K562 (cell line): ENCODE data around the gene UNC5B.

ENCODE experiments used
- CTCF ChIP-seq, 3 experiments: IDR thresholded peaks in 2 of 3; conservative IDR thresholded peaks in 1 of 3; 2 replicates each; pipeline ENCODE4 v1.5.1; 2011 to 2012; ENCODE audit warnings: low read length in 3 of 3, mild to moderate bottlenecking in 3 of 3, control low read depth in 2 of 3, improper control_type of control experiment in 1 of 3, inconsistent platforms in 1 of 3, low read depth in 1 of 3, mixed read lengths in 1 of 3, moderate library complexity in 1 of 3; ENCODE audit not compliant: insufficient read depth in 2 of 3
- DDX20 ChIP-seq: fragments of 450-650 bp; IDR thresholded peaks from 2 replicates; pipeline ENCODE4 v1.6.1; 2016; ENCODE audit warnings: missing genetic modification characterization, low read depth, mild to moderate bottlenecking, missing compliant biosample characterization, moderate library complexity
- DNMT1 ChIP-seq: fragments of 450-650 bp; IDR thresholded peaks from 2 replicates; pipeline ENCODE4 v1.6.1; 2016; ENCODE audit warnings: antibody characterized with exemption, mild to moderate bottlenecking
- EZH2 ChIP-seq: IDR thresholded peaks from 2 replicates; pipeline ENCODE4 v1.6.1; 2012; ENCODE audit warnings: low read depth, mild to moderate bottlenecking, inconsistent platforms, low read length, borderline replicate concordance
- NELFE ChIP-seq: IDR thresholded peaks from 2 replicates; pipeline ENCODE4 v1.6.1; 2011; ENCODE audit warnings: mild to moderate bottlenecking; ENCODE audit not compliant: insufficient read depth, insufficient read length
- RFX1 ChIP-seq: fragments of 450-650 bp; IDR thresholded peaks from 2 replicates; pipeline ENCODE4 v1.6.1; 2016; ENCODE audit warnings: mild to moderate bottlenecking, moderate library complexity
- SETDB1 ChIP-seq: IDR thresholded peaks from one replicate; pipeline ENCODE4 v1.6.1; 2012; ENCODE audit warnings: low read length, control low read depth, inconsistent platforms
- SMARCA5 ChIP-seq: fragments of 450-650 bp; IDR thresholded peaks from 2 replicates; pipeline ENCODE4 v1.6.1; 2016
- TEAD4 ChIP-seq, 2 experiments: sonication (generic) in 1 of 2; formaldehyde crosslinking in 1 of 2; IDR thresholded peaks; 2 replicates each; pipeline versions ENCODE4 v1.6.1 to v1.8.0; 2012 to 2022; ENCODE audit warnings: borderline replicate concordance in 1 of 2, inconsistent platforms in 1 of 2, low read length in 1 of 2, mild to moderate bottlenecking in 1 of 2, missing genetic modification reagents in 1 of 2
- ZNF253 ChIP-seq: fragments of 250-450 bp; sonication (Bioruptor Pico); conservative IDR thresholded peaks from 2 replicates; pipeline ENCODE4 v1.6.1; 2021; ENCODE audit warnings: mild to moderate bottlenecking

DNA sequence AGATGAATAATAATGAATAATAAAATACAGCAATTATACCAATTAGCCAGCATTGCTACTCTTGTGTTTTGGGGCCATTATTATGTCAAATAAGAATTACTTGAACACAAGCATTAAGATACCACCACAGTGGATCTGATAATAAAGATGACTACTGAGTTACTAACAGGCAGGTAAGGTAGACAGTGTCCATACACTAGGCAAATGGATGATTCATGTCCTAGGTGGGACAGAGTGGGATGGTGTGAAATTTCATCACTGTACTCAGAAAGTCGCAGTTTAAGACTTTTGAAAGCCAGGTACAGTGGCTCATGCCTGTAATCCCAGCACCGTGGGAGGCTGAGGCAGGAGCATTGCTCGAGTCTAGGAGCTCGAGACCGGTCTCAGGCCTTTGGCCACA, 8.7 kb upstream of the UNC5B start:
- TF ChIP-seq ZNF253 (CRISPR knock-in tag) (no peak), CTCF (IDR thresholded peaks at IDR 0.05 in 2 of 3, conservative IDR thresholded peaks at IDR 0.05 in 1 of 3; ENCODE audit: insufficient read depth in 2 of 3, low read depth in 1 of 3, low read length in 3 of 3) (no peak), RFX1 (no peak), TEAD4 (IDR thresholded peaks at IDR 0.05; ENCODE audit: low read length) (no peak), TEAD4 (CRISPR knock-in tag; IDR thresholded peaks at IDR 0.05; ENCODE audit: borderline replicate concordance) (no peak), SETDB1 (no peak), SMARCA5 (no peak), DDX20 (tag) (no peak), EZH2 (no peak), NELFE (no peak), DNMT1 (no peak)
